Heart left ventricle (tissue), 13 donors: ENCODE data around the gene SLC7A6.

Source experiments
- CTCF ChIP-seq, 12 donors: fragments of 200-600 bp; sonication (generic) in 4 of 12; IDR thresholded peaks; one replicate each; pipeline versions ENCODE4 v1.5.0 to v1.8.0; 2018 to 2022; ENCODE audit warnings: antibody characterized with exemption in 12 of 12, mild to moderate bottlenecking in 5 of 12
- POLR2A ChIP-seq, 2 donors: fragments of 450-650 bp; IDR thresholded peaks; one replicate each; pipeline ENCODE4 v1.6.1; 2017; ENCODE audit warnings: antibody characterized with exemption in 2 of 2, mild to moderate bottlenecking in 2 of 2, moderate library complexity in 2 of 2
- donor health status: ischemic (EF 13 %, LVEDD 7.1; RV severe dilation, severe dysfunction).
- donor health status: DM: no; HTN: yes; CAD: no.
- donor health status: DM: no; HTN: no; CAD: no.
- donor health status: ischemic (EF 25% LVEDD 6.9; RV normal size, moderate dysfunction).
- donor health status: ischemic (EF 25% LVEDD 5.7; RV mildly dilated, moderate dysfunction).
- donor health status: ischemic (EF 35%, LVEDD 5.7; RV mildly dilated, moderate dysfunction).
- donor health status: nonischemic (EF 11% LVEDD 7.7; RV severe dilation, severe dysfunction).
- donor health status: DM: yes; HTN: yes; CAD: no.
- donor health status: PGD.
- donor health status: ischemic (EF 29% LVEDD 5.4; RV normal size, mild dysfunction).
- donor health status: nonischemic (EF 23%, LVEDD 6.1; RV moderate dilation, normal function).

- TF ChIP-seq POLR2A (IDR thresholded peaks at IDR 0.05) (no peak), CTCF (IDR thresholded peaks at IDR 0.05) (no peak)
Measured at GRCh38 chr16:68247932-68248331, 16.4 kb upstream of the SLC7A6 start.
